HTERT RPE-1 (cell line): ENCODE results near the gene TLX1.

Experiments
- in situ Hi-C: fragments of 300-500 bp; cut with MboI; formaldehyde crosslinking; loops from 4 replicates; pipeline ENCODE4 v1.14.3; 2020; ENCODE audit warnings: low sequenced_read_pairs

TLX1 gene

DNA sequence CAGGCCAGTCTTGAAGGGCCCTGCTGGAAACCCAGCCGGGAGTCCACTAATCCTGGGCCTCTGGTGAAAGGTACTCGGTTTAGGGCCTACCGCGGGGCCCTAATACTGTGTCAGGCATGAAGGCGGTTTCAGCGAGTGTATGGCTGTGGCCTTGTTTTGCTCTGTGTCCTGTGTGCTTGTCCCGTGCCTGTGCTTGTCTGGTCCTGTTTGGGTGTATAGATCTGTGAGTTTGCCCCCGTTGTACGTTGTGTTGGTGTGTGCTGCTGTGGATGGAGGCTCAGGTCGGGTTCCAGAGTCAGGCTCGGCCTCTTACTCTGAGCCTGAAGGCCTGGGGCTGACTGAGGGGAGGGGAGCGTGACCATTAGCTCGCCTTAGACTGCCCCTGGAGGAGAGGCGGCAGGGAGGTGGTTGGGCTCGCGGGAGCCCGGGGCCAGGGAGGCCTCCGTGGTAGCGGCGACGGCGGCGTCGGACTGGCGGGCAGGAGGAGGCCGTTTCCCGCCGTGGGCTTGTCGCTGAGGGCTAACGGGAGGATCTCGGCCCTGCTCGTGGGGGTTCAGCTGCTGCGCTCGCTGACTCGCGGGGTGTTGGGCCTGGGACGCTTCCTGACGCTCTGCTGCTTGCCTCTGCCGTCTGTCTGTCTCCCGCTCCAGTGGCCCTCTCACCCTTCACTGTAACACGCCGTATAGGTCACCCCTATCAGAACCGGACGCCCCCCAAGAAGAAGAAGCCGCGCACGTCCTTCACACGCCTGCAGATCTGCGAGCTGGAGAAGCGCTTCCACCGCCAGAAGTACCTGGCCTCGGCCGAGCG lies 2.6 kb downstream of the TLX1 start:
- in situ Hi-C loops: no loop called here

DNA sequence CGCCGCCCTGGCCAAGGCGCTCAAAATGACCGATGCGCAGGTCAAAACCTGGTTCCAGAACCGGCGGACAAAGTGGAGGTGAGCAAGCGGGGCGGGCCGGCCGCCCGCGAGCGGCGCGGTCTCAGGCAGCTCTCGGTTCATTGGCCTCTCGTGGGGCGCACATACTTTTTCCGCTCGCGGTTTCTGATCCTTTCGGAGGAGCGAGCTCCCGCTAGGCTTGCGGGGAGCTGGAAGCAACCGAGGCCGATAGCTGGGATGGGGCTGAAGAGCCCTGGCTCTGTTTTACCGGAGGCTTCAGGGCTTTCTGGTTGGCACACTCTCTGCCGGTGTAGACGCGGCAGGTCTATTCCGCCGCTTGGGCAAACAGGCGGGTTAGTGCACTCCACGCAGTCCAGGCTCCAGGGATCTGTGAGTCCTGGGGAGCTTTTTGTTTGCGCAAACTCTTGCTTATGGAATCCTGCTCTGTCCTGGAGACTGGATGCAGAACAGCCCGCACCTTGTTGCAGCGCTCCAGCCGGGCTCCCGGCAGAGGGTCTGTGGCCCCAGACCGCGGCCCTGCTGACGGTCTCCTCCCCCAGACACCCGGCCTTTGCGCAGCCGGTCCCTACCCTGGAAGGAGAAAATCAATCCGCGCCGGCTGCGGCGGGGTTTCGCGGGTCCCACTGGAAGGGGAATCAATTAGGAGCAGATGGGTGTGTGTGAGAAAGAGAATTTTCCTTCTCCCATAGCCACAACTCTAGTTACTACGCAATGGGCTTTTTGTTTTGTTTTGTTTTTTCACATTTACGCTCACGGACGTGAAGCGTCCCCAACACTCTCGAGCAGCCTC lies 3.4 kb downstream of the TLX1 start:
- in situ Hi-C loops: no loop called here

DNA sequence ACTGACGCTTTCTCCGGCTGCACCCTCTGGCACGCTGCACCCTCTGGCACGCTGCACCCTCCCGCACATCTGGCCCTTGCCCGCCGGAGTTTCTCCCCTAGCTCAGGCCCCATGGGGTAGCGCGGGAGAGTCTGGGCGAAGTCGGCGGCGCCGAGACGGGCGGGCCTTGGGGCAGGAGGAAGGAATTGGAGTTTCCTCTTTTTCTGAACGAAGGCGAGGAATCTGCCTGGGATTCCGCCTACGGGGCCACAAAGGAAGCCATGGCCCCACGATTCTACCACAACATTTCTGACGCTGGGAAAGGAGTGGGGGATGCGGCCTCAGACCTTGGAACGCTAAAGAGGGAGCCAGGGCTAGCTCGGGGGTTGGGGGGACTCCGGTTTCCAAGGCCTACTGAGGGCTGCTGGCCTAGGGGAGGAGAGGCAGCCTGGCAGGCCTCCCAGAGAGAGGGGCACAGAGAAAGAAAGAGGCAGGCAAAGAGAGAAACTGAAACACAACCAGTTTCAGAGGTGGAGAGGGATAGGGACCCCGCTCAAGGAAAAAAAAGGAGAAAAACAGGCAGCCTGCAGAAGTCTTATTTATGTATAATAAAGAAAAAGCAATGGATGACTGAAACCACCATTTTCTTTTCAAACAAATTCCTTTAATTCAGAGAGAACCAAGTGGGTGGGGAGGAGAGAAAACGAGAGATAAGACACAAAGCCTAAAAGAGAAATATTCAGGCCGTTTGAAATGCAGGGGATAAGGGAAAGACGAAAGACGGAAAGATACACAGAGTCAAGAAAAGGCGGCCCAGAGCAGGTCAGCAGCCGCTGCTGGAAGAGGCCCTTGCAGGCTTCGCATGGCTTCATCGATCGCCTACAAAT lies 4.3 kb downstream of the TLX1 start:
- in situ Hi-C loops: no loop called here

DNA sequence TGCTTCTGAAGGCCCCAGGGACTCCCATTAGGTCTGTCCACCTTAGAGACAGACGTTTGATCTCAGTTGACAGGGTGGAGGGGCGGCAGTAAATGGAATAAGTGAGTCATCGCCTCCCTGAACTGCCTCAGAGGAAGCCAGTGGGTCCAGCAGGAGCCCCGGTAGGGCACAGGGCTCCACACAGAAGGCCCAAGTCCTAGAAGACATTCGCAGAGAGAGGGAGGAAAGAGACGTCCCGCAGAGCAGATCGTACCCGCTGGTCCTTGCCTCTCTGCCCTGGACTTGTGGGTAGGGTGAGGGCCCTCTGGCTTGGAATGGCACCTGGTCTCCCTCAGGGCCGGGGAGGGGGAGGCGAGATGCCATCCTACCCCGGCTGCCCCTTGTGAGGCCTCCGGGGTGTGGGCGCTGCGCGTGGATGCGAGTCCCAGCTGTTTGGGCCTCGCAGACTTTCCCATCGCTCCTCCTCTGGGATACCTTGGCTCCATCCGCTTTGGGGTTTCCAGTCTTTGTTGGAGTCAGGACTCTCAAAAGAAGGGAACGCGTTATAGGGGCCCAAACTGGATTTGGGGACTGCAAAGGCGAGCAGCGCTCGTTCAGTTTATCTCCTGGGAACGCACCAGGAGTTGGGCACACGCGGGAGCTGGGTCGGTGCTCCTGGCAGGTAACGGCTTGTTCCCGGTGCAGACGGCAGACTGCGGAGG lies 5.1 kb downstream of the TLX1 start:
- in situ Hi-C loops: no loop called here

DNA sequence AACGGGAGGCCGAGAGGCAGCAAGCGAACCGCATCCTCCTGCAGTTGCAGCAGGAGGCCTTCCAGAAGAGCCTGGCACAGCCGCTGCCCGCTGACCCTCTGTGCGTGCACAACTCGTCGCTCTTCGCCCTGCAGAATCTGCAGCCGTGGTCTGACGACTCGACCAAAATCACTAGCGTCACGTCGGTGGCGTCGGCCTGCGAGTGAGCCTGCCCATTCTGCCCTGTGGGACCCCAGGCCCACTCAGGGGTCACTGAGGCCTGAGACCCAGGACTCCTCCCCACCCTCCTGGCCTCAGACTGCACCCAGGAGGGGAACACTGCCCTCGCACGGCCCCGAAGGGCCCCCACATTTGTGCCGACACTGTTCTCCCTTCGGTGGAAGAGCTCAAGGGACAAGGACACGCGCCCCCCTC lies 5.6 kb downstream of the TLX1 start:
- in situ Hi-C loops: no loop called here

DNA sequence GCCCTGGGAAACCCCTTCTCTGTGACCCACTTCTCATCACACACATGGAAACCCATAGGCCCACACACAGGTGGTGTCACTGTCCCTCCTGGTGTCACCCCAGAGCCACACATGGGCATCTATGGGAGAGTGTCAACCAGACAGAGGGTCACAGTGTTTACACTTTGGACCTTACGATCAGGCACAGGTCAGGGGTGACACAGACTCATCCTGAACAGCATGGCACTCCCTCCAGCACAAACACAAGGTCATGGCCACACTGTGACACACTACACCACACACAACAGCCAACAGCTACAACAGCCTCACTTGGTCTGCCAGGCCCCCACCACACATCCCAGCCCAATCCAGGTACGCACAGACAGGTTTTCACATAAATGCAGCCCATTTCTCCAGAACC lies 6.2 kb downstream of the TLX1 start:
- in situ Hi-C loops: no loop called here

DNA sequence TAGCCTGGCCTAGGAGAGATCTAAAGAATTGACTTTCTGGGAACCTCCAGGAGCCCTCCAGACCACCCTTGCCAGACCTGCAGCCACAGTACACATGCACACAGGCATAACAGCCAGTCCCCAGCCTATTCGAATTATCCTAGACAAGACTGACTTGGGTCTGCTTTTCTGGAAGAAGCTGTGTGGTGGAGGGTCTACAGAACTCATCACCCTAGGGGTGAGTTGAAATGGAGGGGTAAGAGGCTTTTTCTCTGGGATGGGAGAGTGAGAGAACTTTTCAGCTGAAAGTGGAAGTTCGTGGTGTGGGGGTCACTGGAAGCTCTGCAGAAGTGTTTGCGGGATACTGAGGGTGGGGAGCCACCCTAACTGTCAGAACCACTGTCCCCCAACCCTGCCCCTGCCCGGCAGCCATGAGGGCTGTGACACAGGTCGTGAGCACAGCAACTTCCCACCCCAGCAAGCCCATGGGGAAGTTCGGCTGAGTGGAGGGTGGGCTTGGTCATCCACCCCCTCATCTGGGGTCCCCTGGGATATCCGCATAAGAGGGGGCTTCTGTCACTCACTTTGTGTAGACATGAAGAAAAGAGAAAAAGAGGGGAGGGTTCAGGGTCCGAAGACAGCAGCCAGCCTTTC lies 7.8 kb downstream of the TLX1 start:
- in situ Hi-C loops: no loop called here

DNA sequence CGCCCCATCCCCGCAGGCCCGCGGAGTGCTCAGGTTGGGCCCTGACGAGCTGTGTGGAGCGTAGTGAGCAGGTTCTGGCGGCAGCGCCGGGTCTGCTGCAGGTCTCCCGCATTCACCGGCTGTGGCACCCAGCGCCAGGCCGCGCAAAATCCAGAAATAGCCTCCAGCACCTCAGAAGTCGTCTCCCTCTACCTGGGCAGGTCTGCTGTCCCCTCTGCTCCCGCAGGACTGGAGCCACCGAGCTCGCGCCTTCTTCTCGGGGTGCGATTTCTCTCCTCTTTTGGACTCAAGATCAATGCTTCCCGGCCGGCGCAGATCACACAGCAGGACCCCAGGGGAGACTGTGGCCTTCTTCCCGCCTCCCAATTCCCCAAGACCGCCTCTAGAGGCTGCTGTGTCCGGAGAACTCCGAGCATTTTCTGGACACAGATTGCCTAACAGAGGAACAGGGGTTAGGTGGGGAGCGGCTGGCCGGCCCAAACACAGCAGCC lies 8.4 kb downstream of the TLX1 start:
- in situ Hi-C loops: no loop called here

DNA sequence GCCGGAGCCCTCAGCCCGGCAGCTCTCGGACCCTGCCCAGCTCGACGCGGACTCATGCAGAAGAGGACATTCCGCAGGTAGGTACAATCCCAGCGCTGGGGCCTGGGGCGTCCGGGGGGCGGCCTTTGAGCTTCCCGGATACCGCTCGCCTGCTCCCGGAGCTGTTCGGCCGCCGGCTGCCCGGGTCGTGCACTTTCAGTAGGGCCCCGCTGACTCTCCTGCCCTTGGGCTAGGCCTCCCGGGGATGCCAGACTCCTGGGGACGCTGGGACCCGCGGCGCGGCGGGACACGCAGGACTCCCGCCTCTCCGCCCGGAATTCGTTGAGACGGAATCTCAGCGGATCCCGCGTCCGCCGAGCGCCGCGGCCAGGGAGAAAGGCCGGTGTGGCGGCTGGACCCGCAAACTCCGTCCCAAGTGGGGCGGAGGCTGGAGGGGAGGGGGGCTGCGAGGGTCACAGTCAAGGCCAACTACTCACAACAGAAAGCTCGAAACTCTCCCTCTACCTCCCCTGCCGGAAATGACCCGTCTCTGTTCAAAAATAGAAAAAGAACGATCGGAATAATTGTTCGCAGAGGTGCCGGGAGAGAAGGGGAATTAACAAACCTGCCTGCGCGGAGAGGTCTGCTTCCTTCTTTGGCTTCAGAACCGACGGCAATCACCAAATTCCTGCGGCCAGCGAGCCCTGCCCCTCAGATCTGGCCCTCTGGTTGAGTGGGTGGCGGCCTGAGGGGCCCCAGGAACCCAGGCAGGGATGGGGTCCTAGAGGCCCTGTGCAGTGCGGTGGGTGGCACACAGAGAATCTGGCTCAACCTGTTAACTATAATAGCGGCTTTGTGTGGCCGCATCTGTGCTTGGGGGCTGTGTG lies 9.2 kb downstream of the TLX1 start:
- in situ Hi-C loops: no loop called here

DNA sequence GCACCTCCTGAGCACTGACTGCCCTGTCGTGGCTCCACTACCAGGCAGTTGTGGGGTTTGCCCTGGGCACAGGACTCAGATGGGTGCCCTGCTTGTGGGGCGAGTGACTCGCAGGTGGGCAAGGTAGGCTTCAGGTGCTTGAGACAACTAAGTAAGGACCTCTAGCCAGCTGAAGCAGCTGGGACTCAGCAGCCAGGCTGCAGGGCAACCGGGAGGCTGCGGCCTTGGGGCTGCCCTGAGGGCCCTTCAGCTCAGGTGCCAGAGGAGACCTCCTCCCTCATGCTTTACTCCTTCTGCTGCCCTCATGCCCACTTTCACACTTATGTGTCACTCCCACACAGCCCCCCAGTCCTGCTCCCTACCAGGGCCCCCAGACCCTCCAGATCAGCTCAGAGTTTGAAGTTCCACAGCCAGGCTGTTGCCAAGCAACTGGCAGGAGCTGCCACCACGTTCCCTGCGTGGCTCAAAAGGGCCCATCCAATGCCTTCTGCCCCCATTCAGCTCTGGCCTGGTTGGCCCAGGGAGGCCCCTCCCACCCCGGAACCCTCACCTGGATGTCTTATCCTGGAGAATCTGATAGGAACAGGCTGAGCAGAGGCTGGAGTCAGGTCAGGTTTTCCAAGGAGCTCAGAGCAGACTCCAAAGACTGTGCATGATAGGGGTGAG lies 10.0 kb downstream of the TLX1 start:
- in situ Hi-C loops: no loop called here

DNA sequence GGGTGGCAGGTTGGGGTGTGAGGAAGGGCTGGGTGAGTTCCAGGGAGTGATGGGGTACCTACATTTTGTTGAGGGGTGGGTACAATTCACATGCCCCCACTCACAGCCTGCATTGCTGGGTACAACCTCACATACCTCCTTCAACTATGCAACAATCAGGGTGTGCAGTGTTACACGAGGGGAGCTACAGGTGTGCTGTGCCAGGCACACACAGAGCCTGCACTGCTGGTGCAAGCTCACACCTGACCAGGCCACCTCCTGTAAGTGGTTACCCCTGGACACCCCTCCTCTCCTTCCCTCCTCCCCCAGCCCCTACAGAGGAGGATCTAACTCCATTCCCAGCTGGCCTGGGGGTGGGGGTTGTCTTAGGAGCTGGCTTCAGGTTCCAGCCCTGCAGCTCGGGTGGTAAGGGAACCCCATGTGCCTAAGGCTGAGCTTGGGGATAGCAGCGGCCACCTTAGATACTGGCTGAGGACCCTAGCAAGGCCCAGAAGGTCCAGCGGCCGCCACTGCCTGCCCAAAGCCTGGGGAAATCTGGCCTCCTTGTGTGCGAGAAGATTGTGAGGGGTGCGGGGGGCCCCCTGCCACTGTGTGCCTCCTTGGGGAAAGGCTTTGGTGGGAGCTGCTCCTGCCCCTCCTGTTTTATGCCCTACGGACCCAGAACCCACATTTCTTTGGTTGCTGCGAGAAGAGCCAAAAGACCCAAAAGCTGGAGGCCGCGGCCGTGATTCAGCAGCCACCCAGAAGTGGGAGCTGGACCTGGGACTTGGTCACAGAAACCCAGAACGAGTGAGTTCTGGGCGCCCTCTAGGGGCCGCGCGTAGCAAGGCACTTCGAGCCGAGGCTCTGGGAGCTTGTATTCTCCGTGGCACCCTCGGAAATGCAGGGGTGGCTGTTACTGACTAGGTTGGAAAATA lies 10.8 kb downstream of the TLX1 start:
- in situ Hi-C loops: no loop called here

DNA sequence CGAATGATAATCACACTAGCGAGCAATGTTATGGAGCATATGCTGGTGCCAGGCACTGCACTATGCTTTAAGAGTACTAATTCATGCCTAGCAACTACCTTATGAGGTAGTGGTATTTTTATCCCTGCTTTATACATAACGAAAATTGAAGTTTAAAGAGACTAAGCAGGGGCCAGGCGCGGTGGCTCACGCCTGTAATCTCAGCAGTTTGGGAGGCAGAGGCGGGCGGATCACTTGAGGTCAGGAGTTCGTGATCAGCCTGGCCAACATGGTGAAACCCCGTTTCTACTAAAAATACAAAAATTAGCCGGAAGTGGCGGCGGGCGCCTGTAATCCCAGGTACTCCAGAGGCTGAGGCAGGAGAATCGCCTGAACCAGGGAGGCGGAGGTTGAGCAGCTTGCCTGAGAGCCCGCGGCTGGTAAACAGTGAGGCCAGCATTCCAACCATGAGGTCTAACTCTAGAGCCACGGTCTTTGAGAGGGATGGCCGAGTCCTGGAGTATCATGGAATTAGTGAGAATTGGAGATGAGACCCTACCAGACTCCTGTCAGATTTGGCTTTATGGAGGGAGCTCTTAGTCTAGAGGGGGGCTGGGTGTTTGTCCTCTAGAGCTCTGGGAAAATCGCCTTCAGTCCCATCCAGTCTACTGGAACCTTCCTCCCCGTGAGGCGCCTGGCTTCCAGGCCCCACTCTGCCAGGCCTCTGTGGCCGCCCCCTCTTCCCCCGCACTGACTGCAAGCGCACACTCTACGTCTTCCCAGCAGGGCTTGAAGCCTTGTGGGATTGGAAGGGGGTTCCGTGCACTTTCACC lies 11.6 kb downstream of the TLX1 start:
- in situ Hi-C loops: no loop called here

DNA sequence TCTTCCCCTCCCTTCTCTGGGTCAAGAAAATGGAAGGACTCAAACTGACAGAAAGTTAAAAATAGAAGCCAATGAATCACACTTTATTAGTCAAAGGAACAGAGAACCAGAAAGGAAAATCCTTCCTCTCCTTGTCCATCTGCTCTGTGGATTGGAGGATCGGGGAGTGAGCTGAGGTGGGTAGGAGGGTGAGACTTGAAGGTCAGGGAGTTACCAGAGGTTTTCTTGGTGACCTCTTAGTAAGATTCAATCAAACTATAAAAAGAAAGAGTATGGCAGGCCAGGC lies 12.2 kb downstream of the TLX1 start:
- in situ Hi-C loops: no loop called here

DNA sequence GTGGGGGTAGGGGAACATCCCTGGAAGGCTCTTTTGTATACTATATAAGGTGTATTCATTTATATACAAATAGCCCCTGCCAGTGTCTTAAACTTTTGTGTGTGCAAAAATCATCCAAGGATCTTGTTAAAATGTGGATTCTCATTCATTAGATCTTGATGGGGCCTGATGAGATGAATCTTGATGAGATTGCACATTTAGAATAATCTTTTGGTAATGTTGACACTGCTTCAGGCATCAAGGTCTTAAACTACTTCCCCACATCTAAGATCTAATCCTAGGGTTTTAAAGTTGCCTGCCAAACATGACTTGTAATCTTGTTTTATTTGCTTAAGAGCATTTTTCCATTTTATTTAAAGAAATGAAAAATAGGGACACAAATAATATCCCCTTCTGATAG lies 13.0 kb downstream of the TLX1 start:
- in situ Hi-C loops: no loop called here

DNA sequence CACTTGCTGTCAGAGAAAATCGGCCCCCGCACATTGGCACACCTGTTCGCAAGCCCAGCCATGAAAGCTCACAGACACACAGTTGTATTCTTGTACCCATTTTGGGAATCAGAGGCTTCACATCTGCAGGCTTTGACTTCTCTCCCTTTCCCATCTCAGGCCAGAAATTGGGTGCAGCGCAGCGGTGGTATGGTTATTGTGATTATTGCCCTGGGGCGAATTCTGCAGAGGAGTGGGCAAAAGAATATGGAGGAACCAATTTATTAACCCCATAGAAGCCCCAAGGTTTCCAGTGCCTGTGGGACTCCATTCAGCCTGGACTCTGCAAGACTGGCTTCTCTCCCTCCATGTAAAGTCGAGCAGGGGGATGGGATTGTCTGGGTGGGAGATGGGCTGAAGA lies 14.0 kb downstream of the TLX1 start:
- in situ Hi-C loops: no loop called here

DNA sequence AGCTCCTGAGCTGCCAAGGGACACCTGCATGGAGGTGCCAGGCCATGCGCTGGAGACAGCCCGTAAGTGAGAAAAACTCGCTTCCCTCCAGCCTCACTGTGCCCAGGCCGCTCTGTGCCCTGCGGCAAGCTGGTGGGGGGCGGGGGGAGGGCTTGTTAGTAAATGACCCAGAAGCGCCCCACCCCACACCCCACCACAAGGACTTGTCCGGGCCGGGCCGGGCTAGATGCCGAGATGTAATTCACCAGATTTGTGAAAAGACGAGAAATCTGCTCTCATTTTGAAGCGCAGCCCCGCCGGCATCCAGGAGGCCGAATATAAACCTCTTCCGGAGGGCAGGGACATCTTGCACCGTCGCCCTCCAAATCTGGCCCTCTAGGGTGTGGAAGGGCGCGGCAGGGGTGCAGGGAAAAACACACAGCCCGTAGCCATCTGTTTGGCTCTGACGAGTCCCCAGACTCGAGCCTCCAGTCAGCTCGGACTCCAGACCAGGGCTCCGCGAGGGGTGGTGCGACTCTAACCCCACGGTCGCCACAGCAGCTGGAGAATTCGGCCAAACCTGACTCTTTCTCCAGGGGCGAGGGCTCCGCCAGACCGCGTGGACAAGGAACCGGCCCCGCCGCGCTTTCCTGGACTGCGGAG lies 14.8 kb downstream of the TLX1 start:
- in situ Hi-C loops: no loop called here
